Transverse colon (tissue), 4 donors: Measurements from ENCODE around the gene NDEL1.

Experiments
- POLR2A ChIP-seq: fragments of 450-650 bp; IDR thresholded peaks from one replicate; pipeline ENCODE4 v1.6.1; 2016; ENCODE audit warnings: antibody characterized with exemption, mild to moderate bottlenecking, moderate library complexity
- POLR2AphosphoS5 ChIP-seq, 3 donors: sonication (generic); formaldehyde crosslinking; IDR thresholded peaks; one replicate each; pipeline ENCODE4 v1.6.1; 2016; ENCODE audit warnings: antibody characterized with exemption in 3 of 3
- TF ChIP-seq, protein P1 (sequence below), 5 experiments: fragments of 200-600 bp in 3 of 5; fragments of 450-650 bp in 2 of 5; sonication (generic) in 3 of 5; IDR thresholded peaks; 1 replicate in 2 of 5; 2 replicates in 3 of 5; pipeline ENCODE4 v1.5.1; 2016 to 2017; ENCODE audit warnings: antibody characterized with exemption in 5 of 5, inconsistent platforms in 3 of 5, mild to moderate bottlenecking in 2 of 5, moderate library complexity in 1 of 5

GRCh38 chr17:8445536-8445935 lies 9.9 kb downstream of the NDEL1 start:
- TF ChIP-seq, protein P1, sequence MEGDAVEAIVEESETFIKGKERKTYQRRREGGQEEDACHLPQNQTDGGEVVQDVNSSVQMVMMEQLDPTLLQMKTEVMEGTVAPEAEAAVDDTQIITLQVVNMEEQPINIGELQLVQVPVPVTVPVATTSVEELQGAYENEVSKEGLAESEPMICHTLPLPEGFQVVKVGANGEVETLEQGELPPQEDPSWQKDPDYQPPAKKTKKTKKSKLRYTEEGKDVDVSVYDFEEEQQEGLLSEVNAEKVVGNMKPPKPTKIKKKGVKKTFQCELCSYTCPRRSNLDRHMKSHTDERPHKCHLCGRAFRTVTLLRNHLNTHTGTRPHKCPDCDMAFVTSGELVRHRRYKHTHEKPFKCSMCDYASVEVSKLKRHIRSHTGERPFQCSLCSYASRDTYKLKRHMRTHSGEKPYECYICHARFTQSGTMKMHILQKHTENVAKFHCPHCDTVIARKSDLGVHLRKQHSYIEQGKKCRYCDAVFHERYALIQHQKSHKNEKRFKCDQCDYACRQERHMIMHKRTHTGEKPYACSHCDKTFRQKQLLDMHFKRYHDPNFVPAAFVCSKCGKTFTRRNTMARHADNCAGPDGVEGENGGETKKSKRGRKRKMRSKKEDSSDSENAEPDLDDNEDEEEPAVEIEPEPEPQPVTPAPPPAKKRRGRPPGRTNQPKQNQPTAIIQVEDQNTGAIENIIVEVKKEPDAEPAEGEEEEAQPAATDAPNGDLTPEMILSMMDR (IDR thresholded peaks at IDR 0.05), result no peak
- no peak for TF ChIP-seq POLR2A
- TF ChIP-seq POLR2AphosphoS5 (IDR thresholded peaks at IDR 0.05), result no peak
